PC-3 (cell line): ENCODE measurements around the gene PTPRD.

Source experiments
- CTCF ChIP-seq: fragments of 300-600 bp; sonication (generic); conservative IDR thresholded peaks from 2 replicates; pipeline ENCODE4 v1.5.1; 2017; ENCODE audit warnings: antibody characterized with exemption, low read depth, mild to moderate bottlenecking, low read length
- EZH2 ChIP-seq: fragments of 300-600 bp; sonication (generic); IDR thresholded peaks from one replicate; pipeline ENCODE4 v1.6.1; 2017; ENCODE audit warnings: antibody characterized with exemption, mild to moderate bottlenecking, low read length; ENCODE audit not compliant: unreplicated experiment

DNA sequence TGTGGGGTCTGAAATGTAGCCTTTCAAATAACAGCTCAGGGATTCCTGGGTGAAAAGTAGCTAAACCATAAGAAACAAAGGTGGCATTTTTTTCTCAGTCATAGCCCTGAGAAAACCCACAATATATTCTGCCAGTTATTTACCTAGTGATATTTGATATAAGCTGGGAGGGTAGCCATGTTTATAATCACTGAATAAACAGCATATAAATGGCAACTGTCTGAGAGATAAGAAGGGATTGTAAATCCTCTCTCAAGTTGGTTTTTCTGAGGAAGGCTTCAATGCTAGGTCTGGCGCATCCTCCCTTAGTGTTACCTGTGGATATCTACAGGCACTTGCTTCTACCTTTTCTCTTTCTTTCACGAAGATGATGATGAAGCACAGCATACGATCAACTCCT, 1732.7 kb downstream of the PTPRD start:
- TF ChIP-seq CTCF (no peak), EZH2 (no peak)
